ENCODE results near the gene ABR. TPM values are rescaled to one million over a fixed set of nuclear protein-coding genes. Genes with fewer than 3 reads are reported as not detected.

The ABR gene
- total RNA-seq, 6 experiments from 2014 or later = 49.3 to 58.4 (median 54.4) TPM

GRCh38 chr17:1160591-1161390 lies 19.0 kb downstream of the ABR start:
- no peak for TF ChIP-seq CTCF (IDR thresholded peaks at IDR 0.05)
- H3K4me1 Mint-ChIP-seq (ENCODE audit: low read depth) = peaks cover 5% of the 10 kb centered on the region; the same call in 1 of the 2 replicates
- no peak for DNase-seq
- no peaks in the 10 kb centered on the region for H3K9me3 Mint-ChIP-seq
- H3K27ac Mint-ChIP-seq = no peak overlapping the region
- H3K36me3 Mint-ChIP-seq (ENCODE audit: low read depth) = no peaks in the 10 kb centered on the region
- no peak overlapping the region for H3K4me3 Mint-ChIP-seq
- peaks cover 21% of the 10 kb centered on the region for H3K27me3 Mint-ChIP-seq (ENCODE audit: insufficient read depth)

GRCh38 chr17:1159431-1160180 lies 20.2 kb downstream of the ABR start:
- DNase-seq = no peak

GRCh38 chr17:1158879-1159278 lies 20.9 kb downstream of the ABR start:
- no peaks in the 10 kb centered on the region for H3K36me3 Mint-ChIP-seq (ENCODE audit: low read depth)
- no peak overlapping the region for H3K4me3 Mint-ChIP-seq
- DNase-seq = peak; percentile 33
- H3K27me3 Mint-ChIP-seq (ENCODE audit: insufficient read depth) = peaks cover 20% of the 10 kb centered on the region
- H3K27ac Mint-ChIP-seq = no peak overlapping the region
- H3K9me3 Mint-ChIP-seq = no peaks in the 10 kb centered on the region
- no peak for TF ChIP-seq CTCF (IDR thresholded peaks at IDR 0.05)
- H3K4me1 Mint-ChIP-seq (ENCODE audit: low read depth) = peaks cover 5% of the 10 kb centered on the region; the same call in 1 of the 2 replicates

More at GRCh38 chr17:1159431-1160180, 20.2 kb downstream of the ABR start:
- Mint-ChIP-seq H3K27me3 (ENCODE audit: insufficient read depth) (peaks cover 20% of the 10 kb centered on the region), H3K4me1 (ENCODE audit: low read depth) (peaks cover 5% of the 10 kb centered on the region; the same call in 1 of the 2 replicates), H3K27ac (no peak overlapping the region), H3K9me3 (no peaks in the 10 kb centered on the region), H3K36me3 (ENCODE audit: low read depth) (no peaks in the 10 kb centered on the region), H3K4me3 (no peak overlapping the region)
- TF ChIP-seq CTCF (IDR thresholded peaks at IDR 0.05) = no peak

GRCh38 chr17:1156864-1157263 lies 22.9 kb downstream of the ABR start:
- Mint-ChIP-seq H3K27me3 (ENCODE audit: insufficient read depth) (peaks cover 19% of the 10 kb centered on the region), H3K4me3 (no peak overlapping the region), H3K9me3 (no peaks in the 10 kb centered on the region), H3K4me1 (ENCODE audit: low read depth) (peaks cover 5% of the 10 kb centered on the region; the same call in 1 of the 2 replicates), H3K36me3 (ENCODE audit: low read depth) (no peaks in the 10 kb centered on the region), H3K27ac (no peak overlapping the region)
- TF ChIP-seq CTCF (IDR thresholded peaks at IDR 0.05) = no peak
- DNase-seq = no peak

- Mint-ChIP-seq H3K4me1 (ENCODE audit: low read depth) (peaks cover 5% of the 10 kb centered on the region; the same call in 1 of the 2 replicates), H3K9me3 (no peaks in the 10 kb centered on the region), H3K4me3 (no peak overlapping the region), H3K27me3 (ENCODE audit: insufficient read depth) (peaks cover 11% of the 10 kb centered on the region), H3K27ac (no peak overlapping the region), H3K36me3 (ENCODE audit: low read depth) (no peaks in the 10 kb centered on the region)
- DNase-seq = no peak
- TF ChIP-seq CTCF (IDR thresholded peaks at IDR 0.05) = no peak
Measured at GRCh38 chr17:1154704-1155103, 25.1 kb downstream of the ABR start.

Measured in HFFc6 (cell line).